GM12872 (cell line): ENCODE measurements around the gene SEMA6C.

Source experiments
- TF ChIP-seq, protein P1 (sequence below): IDR thresholded peaks from 3 replicates; pipeline ENCODE4 v1.5.1; 2011; ENCODE audit warnings: low read depth, mild to moderate bottlenecking, low read length, moderate library complexity; ENCODE audit not compliant: insufficient read depth

The SEMA6C gene

DNA sequence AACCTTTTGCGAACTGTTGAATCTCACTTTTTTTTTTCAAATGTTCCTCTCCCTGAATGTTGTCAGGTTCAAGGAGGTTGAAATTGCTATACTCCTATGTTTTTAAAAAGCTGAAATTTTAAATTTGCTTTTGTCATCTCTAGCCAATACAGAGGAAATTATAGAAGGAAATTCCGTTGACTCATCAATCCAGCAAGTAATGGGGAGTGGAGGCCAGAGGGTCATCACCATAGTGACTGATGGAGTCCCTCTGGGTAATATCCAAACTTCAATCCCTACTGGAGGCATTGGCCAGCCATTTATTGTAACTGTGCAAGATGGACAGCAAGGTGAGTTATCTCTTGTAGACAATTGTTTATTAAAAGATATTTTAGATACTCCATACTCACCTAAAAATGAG is 39.5 kb downstream of the SEMA6C start:
- TF ChIP-seq, protein P1, sequence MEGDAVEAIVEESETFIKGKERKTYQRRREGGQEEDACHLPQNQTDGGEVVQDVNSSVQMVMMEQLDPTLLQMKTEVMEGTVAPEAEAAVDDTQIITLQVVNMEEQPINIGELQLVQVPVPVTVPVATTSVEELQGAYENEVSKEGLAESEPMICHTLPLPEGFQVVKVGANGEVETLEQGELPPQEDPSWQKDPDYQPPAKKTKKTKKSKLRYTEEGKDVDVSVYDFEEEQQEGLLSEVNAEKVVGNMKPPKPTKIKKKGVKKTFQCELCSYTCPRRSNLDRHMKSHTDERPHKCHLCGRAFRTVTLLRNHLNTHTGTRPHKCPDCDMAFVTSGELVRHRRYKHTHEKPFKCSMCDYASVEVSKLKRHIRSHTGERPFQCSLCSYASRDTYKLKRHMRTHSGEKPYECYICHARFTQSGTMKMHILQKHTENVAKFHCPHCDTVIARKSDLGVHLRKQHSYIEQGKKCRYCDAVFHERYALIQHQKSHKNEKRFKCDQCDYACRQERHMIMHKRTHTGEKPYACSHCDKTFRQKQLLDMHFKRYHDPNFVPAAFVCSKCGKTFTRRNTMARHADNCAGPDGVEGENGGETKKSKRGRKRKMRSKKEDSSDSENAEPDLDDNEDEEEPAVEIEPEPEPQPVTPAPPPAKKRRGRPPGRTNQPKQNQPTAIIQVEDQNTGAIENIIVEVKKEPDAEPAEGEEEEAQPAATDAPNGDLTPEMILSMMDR = no peak

DNA sequence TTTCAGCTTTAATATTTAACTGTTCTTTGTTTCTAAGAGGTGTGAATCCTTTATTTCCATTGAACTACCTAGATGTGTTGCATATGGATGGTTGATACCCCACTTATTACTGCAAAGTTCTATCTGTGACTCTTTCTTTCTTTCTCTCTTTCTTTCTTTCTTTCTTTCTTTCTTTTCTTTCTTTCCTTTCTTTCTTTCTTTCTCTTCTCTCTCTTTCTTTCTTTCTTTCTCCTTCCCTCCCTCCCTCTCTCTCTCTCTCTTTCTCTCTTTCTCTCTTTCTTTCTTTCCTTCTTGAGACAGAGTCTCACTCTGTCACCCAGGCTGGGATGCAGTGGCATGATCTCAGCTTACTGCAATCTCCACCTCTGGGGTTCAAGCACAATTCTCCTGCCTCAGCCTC is 41.8 kb downstream of the SEMA6C start:
- TF ChIP-seq, protein P1 = no peak

DNA sequence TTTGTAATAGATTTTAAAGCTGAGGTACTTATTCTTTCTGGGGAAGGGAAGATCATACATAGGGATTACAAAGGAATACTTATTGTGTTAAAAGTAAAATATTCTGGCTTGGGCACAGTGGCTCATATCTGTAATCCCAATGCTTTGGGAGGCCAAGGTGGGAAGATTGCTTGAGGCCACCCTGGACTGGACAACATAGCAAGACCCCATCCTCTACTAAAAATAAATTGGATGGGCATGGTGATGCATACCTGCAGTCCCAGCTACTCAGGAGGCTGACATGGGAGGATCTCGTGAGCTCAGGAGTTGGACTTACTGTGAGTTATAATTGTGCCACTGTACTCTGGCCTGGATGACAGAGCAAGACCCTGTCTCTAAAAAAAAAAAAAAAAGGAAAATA is 48.3 kb downstream of the SEMA6C start:
- TF ChIP-seq, protein P1 = no peak

DNA sequence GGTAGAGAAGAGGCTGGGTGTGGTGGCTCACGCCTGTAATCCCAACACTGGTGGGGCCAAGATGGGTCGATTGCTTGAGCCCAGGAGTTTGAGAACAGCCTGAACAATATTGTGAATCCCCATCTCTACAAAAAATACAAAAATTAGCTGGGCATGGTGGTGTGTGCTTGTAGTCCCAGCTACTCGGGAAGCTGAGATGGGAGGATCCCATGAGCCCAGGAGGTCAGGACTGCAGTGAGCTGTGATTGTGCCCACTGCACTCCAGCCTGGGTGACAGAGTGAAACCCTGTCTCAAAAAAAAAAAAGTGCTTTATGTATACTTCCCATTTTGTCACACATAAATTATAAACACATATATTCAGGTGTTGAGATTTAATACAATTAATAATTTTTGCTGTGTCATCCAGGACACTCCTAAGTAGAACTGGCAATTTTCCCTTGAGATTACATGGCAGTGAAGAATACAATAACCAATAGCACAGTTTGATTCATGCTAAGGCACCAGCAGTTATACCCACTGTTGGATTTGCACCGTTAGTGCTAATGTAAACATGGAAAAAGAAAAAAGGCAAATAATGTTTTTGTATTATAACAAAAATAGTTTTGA is 60.4 kb downstream of the SEMA6C start:
- TF ChIP-seq, protein P1 = no peak
